PC-3 (cell line): ENCODE results near the gene RTKN2. TPM values are rescaled to one million over a fixed set of nuclear protein-coding genes. Genes with fewer than 3 reads are reported as not detected.
A peak's percentile ranks its signal among the peaks of the same experiment; 100 is the strongest.

Experiments
- ATAC-seq: fragments of 200-7000 bp; cut with Tn5 transposase; 2 replicates; pipeline ENCODE4 v1.9.1; 2020; ENCODE audit warnings: mild to moderate bottlenecking, moderate library complexity
- Bru-seq: library from RNA; stranded (reverse); fragments of 400-500 nt; gene quantifications from one replicate; lab custom pipeline; 2021; lab: Mats Ljungman, UMichigan
- BruChase-seq, 2 experiments: library from RNA; stranded (reverse); fragments of 400-500 nt; gene quantifications; one replicate each; lab custom pipeline; 2021; lab: Mats Ljungman, UMichigan
- BruUV-seq: library from RNA; stranded (reverse); fragments of 400-500 nt; replicated peaks from 2 replicates; lab custom pipeline; 2021; lab: Mats Ljungman, UMichigan
- CTCF ChIA-PET: fragments of 300-600 bp; sonication (Branson Sonifier 250); formaldehyde crosslinking; loops from one replicate; lab custom pipeline; 2022; ENCODE audit warnings: antibody characterized with exemption; lab: Charles Lee
- POLR2A ChIA-PET: fragments of 300-600 bp; sonication (Branson Sonifier 250); formaldehyde crosslinking; loops from one replicate; lab custom pipeline; 2022; ENCODE audit warnings: antibody characterized with exemption; ENCODE audit not compliant: unreplicated experiment; lab: Charles Lee
- DNase-seq: peaks from one replicate; pipeline ENCODE4 v3.0.0-alpha.2; 2015
- H2AFZ ChIP-seq: fragments of 300-600 bp; sonication (generic); 2 replicates; pipeline ENCODE4 v1.6.0; 2016; ENCODE audit warnings: antibody characterized with exemption, low read length
- H3F3A ChIP-seq: fragments of 300-600 bp; sonication (generic); one replicate; pipeline ENCODE4 v1.6.0; 2017; ENCODE audit warnings: antibody characterized with exemption, low read length, control low read depth, mild to moderate bottlenecking; ENCODE audit not compliant: unreplicated experiment
- H3K27ac ChIP-seq: fragments of 300-600 bp; sonication (generic); 2 replicates; pipeline ENCODE4 v1.5.1; 2016; ENCODE audit warnings: mild to moderate bottlenecking, low read length
- H3K27me3 ChIP-seq: fragments of 300-600 bp; sonication (generic); 2 replicates; pipeline ENCODE4 v1.6.1; 2016; ENCODE audit warnings: low read length, mixed read lengths
- H3K36me3 ChIP-seq: fragments of 300-600 bp; sonication (generic); 2 replicates; pipeline ENCODE4 v1.6.1; 2016; ENCODE audit warnings: low read depth, mixed run types, low read length, mixed read lengths
- H3K4me1 ChIP-seq: fragments of 300-600 bp; sonication (generic); 2 replicates; pipeline ENCODE4 v1.5.1; 2016; ENCODE audit warnings: low read length; ENCODE audit not compliant: insufficient read depth
- H3K4me2 ChIP-seq: fragments of 300-600 bp; sonication (generic); 2 replicates; pipeline ENCODE4 v1.6.0; 2016; ENCODE audit warnings: low read length
- H3K4me3 ChIP-seq: fragments of 300-600 bp; sonication (generic); 2 replicates; pipeline ENCODE4 v1.5.1; 2016; ENCODE audit warnings: mild to moderate bottlenecking, low read length, mixed read lengths
- H3K79me2 ChIP-seq: fragments of 300-600 bp; sonication (generic); 2 replicates; pipeline ENCODE4 v1.6.1; 2017; ENCODE audit warnings: low read length, mixed read lengths
- H3K9ac ChIP-seq: fragments of 300-600 bp; sonication (generic); 2 replicates; pipeline ENCODE4 v1.6.0; 2016; ENCODE audit warnings: mild to moderate bottlenecking, low read length
- H3K9me2 ChIP-seq: fragments of 300-600 bp; sonication (generic); replicated peaks from 2 replicates; pipeline ENCODE4 v1.6.1; 2016; ENCODE audit warnings: mixed run types, low read length, mixed read lengths
- H3K9me3 ChIP-seq: fragments of 300-600 bp; sonication (generic); 2 replicates; pipeline ENCODE4 v1.6.1; 2016; ENCODE audit warnings: low read length, mixed read lengths
- H4K20me1 ChIP-seq: fragments of 300-600 bp; sonication (generic); 2 replicates; pipeline ENCODE4 v1.6.1; 2016; ENCODE audit warnings: low read length, mixed read lengths
- EZH2 ChIP-seq: fragments of 300-600 bp; sonication (generic); IDR thresholded peaks from one replicate; pipeline ENCODE4 v1.6.1; 2017; ENCODE audit warnings: antibody characterized with exemption, mild to moderate bottlenecking, low read length; ENCODE audit not compliant: unreplicated experiment
- EZH2phosphoT487 ChIP-seq: fragments of 300-600 bp; sonication (generic); IDR thresholded peaks from 2 replicates; pipeline ENCODE4 v1.6.1; 2018; ENCODE audit warnings: mild to moderate bottlenecking, antibody characterized with exemption, low read length, borderline replicate concordance
- intact Hi-C: fragments of 100-400 bp; cut with micrococcal nuclease; formaldehyde crosslinking; loops from 2 replicates; pipeline ENCODE4 v1.9.0; 2023
- long read RNA-seq: library from polyadenylated mRNA; unstranded; transcript quantifications from one replicate; pipeline ENCODE4 v2.0.0, GENCODE V29; 2021; ENCODE audit not compliant: unreplicated experiment
- total RNA-seq: library from RNA; depleted of rRNA; stranded (reverse); fragments of >200 nt; gene quantifications from 2 replicates; pipeline ENCODE4 v1.2.3, GENCODE V29; 2014; rRNA removed
- TF ChIP-seq, protein P1 (sequence below): fragments of 300-600 bp; sonication (generic); conservative IDR thresholded peaks from 2 replicates; pipeline ENCODE4 v1.5.1; 2017; ENCODE audit warnings: antibody characterized with exemption, low read depth, mild to moderate bottlenecking, low read length

Gene RTKN2, protein sequence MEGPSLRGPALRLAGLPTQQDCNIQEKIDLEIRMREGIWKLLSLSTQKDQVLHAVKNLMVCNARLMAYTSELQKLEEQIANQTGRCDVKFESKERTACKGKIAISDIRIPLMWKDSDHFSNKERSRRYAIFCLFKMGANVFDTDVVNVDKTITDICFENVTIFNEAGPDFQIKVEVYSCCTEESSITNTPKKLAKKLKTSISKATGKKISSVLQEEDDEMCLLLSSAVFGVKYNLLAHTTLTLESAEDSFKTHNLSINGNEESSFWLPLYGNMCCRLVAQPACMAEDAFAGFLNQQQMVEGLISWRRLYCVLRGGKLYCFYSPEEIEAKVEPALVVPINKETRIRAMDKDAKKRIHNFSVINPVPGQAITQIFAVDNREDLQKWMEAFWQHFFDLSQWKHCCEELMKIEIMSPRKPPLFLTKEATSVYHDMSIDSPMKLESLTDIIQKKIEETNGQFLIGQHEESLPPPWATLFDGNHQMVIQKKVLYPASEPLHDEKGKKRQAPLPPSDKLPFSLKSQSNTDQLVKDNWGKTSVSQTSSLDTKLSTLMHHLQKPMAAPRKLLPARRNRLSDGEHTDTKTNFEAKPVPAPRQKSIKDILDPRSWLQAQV
- total RNA-seq (24.8 and 26.6 TPM in 2 replicates), Bru-seq, nascent RNA (percentile 91 among the genes with signal in this experiment), BruChase-seq, experiment 1, labeled RNA remaining after a 6-hour chase (percentile 76 among the genes with signal in this experiment), BruChase-seq, experiment 2, labeled RNA remaining after a 2-hour chase (percentile 73 among the genes with signal in this experiment)
- long read RNA-seq, full-length matches to known transcripts = 20 of 49 reads
- long read RNA-seq, partial matches to known transcripts = 7 of 49 reads
- long read RNA-seq, other reads (novel, unspliced or antisense) = 22 of 49 reads

DNA sequence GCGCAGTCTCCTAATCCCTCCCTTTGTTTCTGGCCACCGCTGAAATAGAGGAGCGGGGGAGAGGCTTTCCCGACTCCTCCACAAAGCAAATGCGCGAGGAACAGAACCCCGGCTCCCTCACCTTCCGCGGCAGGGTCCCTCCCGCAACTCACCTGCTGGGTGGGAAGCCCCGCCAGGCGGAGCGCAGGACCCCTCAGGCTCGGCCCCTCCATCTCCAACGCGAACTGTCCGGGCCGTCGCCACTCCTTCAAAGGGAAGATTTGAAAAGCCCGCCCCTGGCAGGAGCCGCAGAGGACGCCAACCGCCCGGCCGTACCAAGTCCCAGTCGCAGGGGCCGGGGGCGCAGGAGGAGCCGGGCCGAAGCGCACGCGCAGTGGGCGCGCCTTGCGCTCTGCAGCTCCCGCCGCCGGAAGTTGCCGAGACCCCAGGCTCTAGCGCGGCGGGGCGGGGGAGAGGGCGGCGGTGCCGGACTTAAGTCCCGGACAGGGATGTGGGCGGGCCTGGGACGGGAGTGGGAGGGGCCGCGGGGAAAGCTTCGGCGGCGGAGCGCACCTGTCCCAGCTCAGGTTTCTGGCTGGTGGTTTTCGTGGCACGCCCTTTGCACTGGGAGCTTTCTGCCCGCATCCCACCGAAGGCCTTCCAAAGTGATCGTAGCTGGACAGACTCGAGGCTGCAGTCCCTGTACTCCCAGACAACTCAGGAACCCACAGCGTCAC, at the start of gene RTKN2:
Gene RTKN2 (minus strand): TSS at position 446 of the 716 bp plus-strand sequence. CDS start 234 bp downstream, at position 212.
- CTCF ChIA-PET = interaction anchor here (0.5 to 1.4 kb wide), 8 partner anchors 13 to 549 kb away, joined by 3 to 12 read pairs (median 3); no protein-coding TSS in a partner anchor
- POLR2A ChIA-PET = interaction anchor here (0.5 to 1.1 kb wide), 14 partner anchors 19 to 1453 kb away, joined by 3 to 12 read pairs (median 4); no protein-coding TSS in a partner anchor
- intact Hi-C loops = loop anchor here (1.0 to 10.0 kb wide), 5 partner anchors 54 to 996 kb away; no protein-coding TSS in a partner anchor

DNA sequence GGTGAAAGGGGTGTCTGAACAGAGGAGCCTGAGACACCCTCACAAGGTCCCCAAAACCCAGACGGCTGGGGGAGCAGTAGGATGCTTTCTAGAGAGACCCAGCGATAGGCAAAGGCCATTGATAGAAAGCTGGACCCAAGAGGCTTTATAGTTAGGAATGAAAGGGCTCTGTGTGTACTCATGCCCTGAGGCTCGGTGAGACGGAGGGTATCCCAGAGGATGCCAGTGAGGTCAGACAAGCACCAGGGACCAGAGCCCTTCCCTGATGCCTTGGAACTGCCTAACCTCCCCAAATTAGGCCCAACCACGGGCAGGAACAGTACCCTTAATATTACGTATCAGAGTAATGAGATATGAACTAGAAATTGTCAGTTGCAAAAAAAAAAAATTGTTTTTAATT, 48.6 kb upstream of the RTKN2 start:
- Histone ChIP-seq H3K27me3 (no peaks in the 10 kb centered on the region), H2AFZ (no peak overlapping the region), H3K36me3 (no peaks in the 10 kb centered on the region), H4K20me1 (no peaks in the 10 kb centered on the region), H3K9me2 (0 out of 2 replicates have a peak, but pooled peaks cover 4% of the 10 kb centered on the region), H3K27ac (no peak overlapping the region), H3K4me3 (no peak overlapping the region), H3K9ac (no peak overlapping the region), H3K4me1 (no peaks in the 10 kb centered on the region), H3F3A (no peaks in the 10 kb centered on the region), H3K9me3 (no peaks in the 10 kb centered on the region), H3K4me2 (no peak overlapping the region), H3K79me2 (no peaks in the 10 kb centered on the region)
- CTCF ChIA-PET = no interaction called here
- DNase-seq = no peak
- intact Hi-C loops = no loop called here
- TF ChIP-seq, protein P1, sequence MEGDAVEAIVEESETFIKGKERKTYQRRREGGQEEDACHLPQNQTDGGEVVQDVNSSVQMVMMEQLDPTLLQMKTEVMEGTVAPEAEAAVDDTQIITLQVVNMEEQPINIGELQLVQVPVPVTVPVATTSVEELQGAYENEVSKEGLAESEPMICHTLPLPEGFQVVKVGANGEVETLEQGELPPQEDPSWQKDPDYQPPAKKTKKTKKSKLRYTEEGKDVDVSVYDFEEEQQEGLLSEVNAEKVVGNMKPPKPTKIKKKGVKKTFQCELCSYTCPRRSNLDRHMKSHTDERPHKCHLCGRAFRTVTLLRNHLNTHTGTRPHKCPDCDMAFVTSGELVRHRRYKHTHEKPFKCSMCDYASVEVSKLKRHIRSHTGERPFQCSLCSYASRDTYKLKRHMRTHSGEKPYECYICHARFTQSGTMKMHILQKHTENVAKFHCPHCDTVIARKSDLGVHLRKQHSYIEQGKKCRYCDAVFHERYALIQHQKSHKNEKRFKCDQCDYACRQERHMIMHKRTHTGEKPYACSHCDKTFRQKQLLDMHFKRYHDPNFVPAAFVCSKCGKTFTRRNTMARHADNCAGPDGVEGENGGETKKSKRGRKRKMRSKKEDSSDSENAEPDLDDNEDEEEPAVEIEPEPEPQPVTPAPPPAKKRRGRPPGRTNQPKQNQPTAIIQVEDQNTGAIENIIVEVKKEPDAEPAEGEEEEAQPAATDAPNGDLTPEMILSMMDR = no peak
- no peak for TF ChIP-seq EZH2
- no peak for TF ChIP-seq EZH2phosphoT487
- POLR2A ChIA-PET = no interaction called here
- no TSS peak for BruUV-seq
- ATAC-seq = no peak

More for the DNA sequence above, at the start of gene RTKN2:
- Histone ChIP-seq H2AFZ (peak within 1 kb of the TSS; percentile 86), H3F3A (no peaks in the 10 kb centered on the region), H3K4me1 (peaks cover 45% of the 10 kb centered on the region), H3K4me2 (peak within 1 kb of the TSS; percentile 78), H3K27me3 (no peaks in the 10 kb centered on the region), H3K9ac (peak within 1 kb of the TSS; percentile 74), H3K27ac (peak within 1 kb of the TSS; percentile 12), H3K36me3 (no peaks in the 10 kb centered on the region), H3K9me3 (no peaks in the 10 kb centered on the region), H3K4me3 (peak within 1 kb of the TSS; percentile 75), H4K20me1 (0 out of 2 replicates have a peak, but pooled peaks cover 7% of the 10 kb centered on the region), H3K79me2 (peaks cover 48% of the 10 kb centered on the region), H3K9me2 (no peaks in the 10 kb centered on the region)
- TF ChIP-seq, protein P1 = no peak
- TF ChIP-seq EZH2 (no peak), EZH2phosphoT487 (no peak)
- ATAC-seq = peak; percentile 81
- DNase-seq = peak; percentile 100
- no TSS peak for BruUV-seq
